B cell (primary cell): ENCODE data around the gene TP63. TPM values are rescaled to one million over a fixed set of nuclear protein-coding genes. Genes with fewer than 3 reads are reported as not detected.

Experiments used
- ATAC-seq: fragments of 200-7000 bp; cut with Tn5 transposase; one replicate; pipeline ENCODE4 v1.10.0; 2021; ENCODE audit warnings: low read depth, mild to moderate bottlenecking, moderate number of reproducible peaks, moderate library complexity
- CTCF ChIA-PET: fragments of 350-600 bp; sonication (Branson Sonifier 250); formaldehyde crosslinking; loops from one replicate; lab custom pipeline; 2021; ENCODE audit warnings: antibody characterized with exemption, inconsistent platforms; lab: Charles Lee
- POLR2A ChIA-PET: fragments of 350-600 bp; sonication (Branson Sonifier 250); formaldehyde crosslinking; loops from one replicate; lab custom pipeline; 2021; ENCODE audit warnings: antibody characterized with exemption; lab: Charles Lee
- DNase-seq: peaks from one replicate; pipeline ENCODE4 v3.0.0; 2013
- H2AFZ ChIP-seq: 2 replicates; pipeline ENCODE4 v1.6.1; 2012; ENCODE audit warnings: mild to moderate bottlenecking, low read depth, low read length; ENCODE audit not compliant: insufficient read depth, poor library complexity, severe bottlenecking
- H3K27ac ChIP-seq, 2 donors: 1 replicate in 1 of 2; 2 replicates in 1 of 2; pipeline ENCODE4 v1.5.1; 2012 to 2013; ENCODE audit warnings: low read length in 2 of 2, mild to moderate bottlenecking in 2 of 2, moderate library complexity in 1 of 2
- H3K27me3 ChIP-seq, 4 experiments: fragments of 200-600 bp in 1 of 4; sonication (generic) in 1 of 4; replicated peaks in 1 of 4; 1 replicate in 2 of 4; 2 replicates in 2 of 4; pipeline versions ENCODE4 v1.6.1 to v1.7.0; 2013 to 2016; ENCODE audit warnings: low read length in 3 of 4, mild to moderate bottlenecking in 2 of 4, mixed read lengths in 1 of 4, moderate library complexity in 1 of 4; ENCODE audit not compliant: insufficient read depth in 4 of 4, control insufficient read depth in 3 of 4; ENCODE audit errors: control extremely low read depth in 1 of 4
- H3K36me3 ChIP-seq, 2 experiments: replicated peaks in 1 of 2; 1 replicate in 1 of 2; 2 replicates in 1 of 2; pipeline versions ENCODE4 v1.6.1 to v1.7.1; 2013; ENCODE audit warnings: low read length in 1 of 2; ENCODE audit not compliant: insufficient read depth in 2 of 2, control insufficient read depth in 1 of 2; ENCODE audit errors: control extremely low read depth in 1 of 2, extremely low read depth in 1 of 2
- H3K4me1 ChIP-seq, 2 donors: fragments of 200-600 bp in 1 of 2; sonication (generic) in 1 of 2; 1 replicate in 1 of 2; 2 replicates in 1 of 2; pipeline versions ENCODE4 v1.5.1 to v1.6.1; 2013 to 2017; ENCODE audit warnings: low read length in 2 of 2; ENCODE audit not compliant: control insufficient read depth in 2 of 2, insufficient read depth in 2 of 2
- H3K4me2 ChIP-seq: replicated peaks from 2 replicates; pipeline ENCODE3; 2012; ENCODE audit warnings: mild to moderate bottlenecking, low read depth, low read length; ENCODE audit not compliant: poor library complexity, severe bottlenecking
- H3K4me3 ChIP-seq, 5 experiments: fragments of 200-600 bp in 1 of 5; sonication (generic) in 1 of 5; 1 replicate in 3 of 5; 2 replicates in 2 of 5; pipeline versions ENCODE4 v1.5.1 to v1.7.0; 2011 to 2016; ENCODE audit warnings: low read length in 4 of 5, mild to moderate bottlenecking in 4 of 5, low read depth in 2 of 5, control low read depth in 1 of 5, moderate library complexity in 1 of 5; ENCODE audit not compliant: insufficient read depth in 1 of 5; ENCODE audit errors: control extremely low read depth in 1 of 5, extremely low read depth in 1 of 5
- H3K79me2 ChIP-seq: fragments of 200-600 bp; sonication (generic); one replicate; pipeline ENCODE4 v1.6.0; 2016; ENCODE audit warnings: low read length; ENCODE audit not compliant: control insufficient read depth, insufficient read depth
- H3K9ac ChIP-seq: fragments of 200-600 bp; sonication (generic); 2 replicates; pipeline ENCODE4 v1.6.1; 2017; ENCODE audit warnings: mild to moderate bottlenecking, low read length, moderate library complexity
- H3K9me3 ChIP-seq, 3 donors: one replicate each; pipeline versions ENCODE4 v1.6.1 to v1.7.1; 2013; ENCODE audit warnings: low read length in 2 of 3; ENCODE audit not compliant: control insufficient read depth in 2 of 3, insufficient read depth in 1 of 3; ENCODE audit errors: control extremely low read depth in 1 of 3
- H4K20me1 ChIP-seq: 2 replicates; pipeline ENCODE4 v1.6.0; 2012; ENCODE audit warnings: mild to moderate bottlenecking, low read length; ENCODE audit not compliant: insufficient read depth, control insufficient read depth, poor library complexity, severe bottlenecking
- H3K27ac Mint-ChIP-seq: one replicate; pipeline ENCODE4 v1.8.0; 2021; ENCODE audit warnings: mixed read lengths
- H3K27me3 Mint-ChIP-seq: one replicate; pipeline ENCODE4 v1.8.0; 2021; ENCODE audit warnings: mixed read lengths
- H3K4me1 Mint-ChIP-seq: one replicate; pipeline ENCODE4 v1.8.0; 2021; ENCODE audit warnings: mixed read lengths
- H3K4me3 Mint-ChIP-seq: one replicate; pipeline ENCODE4 v1.8.0; 2021; ENCODE audit warnings: mixed read lengths
- H3K9me3 Mint-ChIP-seq: one replicate; pipeline ENCODE4 v1.8.0; 2022; ENCODE audit warnings: mixed read lengths; ENCODE audit not compliant: insufficient read depth
- EZH2 ChIP-seq: IDR thresholded peaks from 2 replicates; pipeline ENCODE4 v1.6.1; 2012; ENCODE audit warnings: borderline replicate concordance, low read depth, mild to moderate bottlenecking, moderate library complexity, low read length; ENCODE audit not compliant: insufficient read depth, poor library complexity, severe bottlenecking
- WGBS: methylation state at CpG from one replicate; pipeline ENCODE4 v1.1.5; 2013; ENCODE audit warnings: missing lambda C conversion rate; ENCODE audit not compliant: insufficient coverage; 5-methylcytosine and 5-hydroxymethylcytosine counted together
- intact Hi-C: fragments of 100-400 bp; cut with micrococcal nuclease; formaldehyde crosslinking; loops from one replicate; pipeline ENCODE4 v1.10.0; 2022
- polyA plus RNA-seq: library from polyadenylated mRNA; depleted of rRNA; stranded (reverse); fragments of >200 nt; gene quantifications from 2 replicates; pipeline ENCODE4 v1.2.3, GENCODE V29; 2012
- total RNA-seq, 2 donors: library from RNA; stranded (reverse); fragments of 120-200 nt in 1 of 2; gene quantifications; 1 replicate in 1 of 2; 2 replicates in 1 of 2; pipeline versions ENCODE4 v1.2.3 to v1.2.4, GENCODE V29; 2013 to 2022
- TF ChIP-seq, protein P1 (sequence below): fragments of 200-600 bp; IDR thresholded peaks from one replicate; pipeline ENCODE4 v1.8.0; 2022; ENCODE audit warnings: antibody characterized with exemption, mild to moderate bottlenecking

The TP63 gene
- total and polyA plus RNA-seq, 2 donors (not counting 1 experiment from before 2014, with no cell fraction given): 1.2 to 2.0 TPM

DNA sequence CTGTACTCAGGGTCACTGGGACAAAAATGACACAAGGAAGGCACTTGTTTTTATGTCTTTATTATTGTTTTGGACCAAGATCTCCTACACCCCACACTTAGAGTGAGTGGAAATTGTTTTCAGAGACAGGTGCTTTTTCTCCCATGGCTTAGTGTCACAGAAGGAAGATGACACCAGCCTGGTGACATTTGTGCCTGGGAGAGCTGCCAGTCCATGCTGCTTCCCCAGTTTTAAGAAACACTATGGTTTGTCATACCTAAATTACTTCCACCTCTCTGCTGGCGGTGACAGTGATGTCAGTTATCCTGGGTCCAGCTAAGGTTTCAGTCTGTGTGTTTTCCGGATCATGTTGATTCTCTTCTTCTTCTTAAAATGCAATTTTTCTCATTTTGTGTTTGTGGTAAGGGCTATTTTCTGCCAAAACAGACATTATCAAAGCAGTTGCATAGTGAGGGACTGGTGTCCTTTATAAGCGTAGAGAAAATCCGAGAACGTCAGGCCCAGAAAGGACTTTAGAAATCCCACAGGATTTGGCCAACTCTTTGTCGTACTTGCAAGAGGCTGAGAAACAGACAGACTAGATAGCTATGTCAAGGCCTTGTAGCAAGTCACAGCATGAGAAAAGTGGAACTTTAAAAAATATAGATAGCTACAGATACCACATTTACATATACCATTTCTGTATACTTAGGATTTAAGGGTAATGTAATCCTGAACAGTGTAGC is 149.5 kb downstream of the TP63 start:
- Mint-ChIP-seq H3K27me3 (no peaks in the 10 kb centered on the region), H3K9me3 (no peaks in the 10 kb centered on the region), H3K4me3 (no peak overlapping the region), H3K27ac (no peak overlapping the region), H3K4me1 (no peaks in the 10 kb centered on the region)
- 78% methylated on average over 3 of the region's 6 CpGs for WGBS
- ChIA-PET CTCF (no interaction called here), POLR2A (no interaction called here)
- H3K79me2 ChIP-seq: no peaks in the 10 kb centered on the region
- ATAC-seq (no peak), DNase-seq (no peak)
- H3K9me3 ChIP-seq: no peaks in the 10 kb centered on the region
- no peaks in the 10 kb centered on the region for H3K4me1 ChIP-seq
- intact Hi-C loops: no loop called here
- H3K4me3 ChIP-seq: no peak overlapping the region
- no peak overlapping the region for H2AFZ ChIP-seq
- H3K27ac ChIP-seq: no peak overlapping the region
- no peak for TF ChIP-seq EZH2
- TF ChIP-seq, protein P1, sequence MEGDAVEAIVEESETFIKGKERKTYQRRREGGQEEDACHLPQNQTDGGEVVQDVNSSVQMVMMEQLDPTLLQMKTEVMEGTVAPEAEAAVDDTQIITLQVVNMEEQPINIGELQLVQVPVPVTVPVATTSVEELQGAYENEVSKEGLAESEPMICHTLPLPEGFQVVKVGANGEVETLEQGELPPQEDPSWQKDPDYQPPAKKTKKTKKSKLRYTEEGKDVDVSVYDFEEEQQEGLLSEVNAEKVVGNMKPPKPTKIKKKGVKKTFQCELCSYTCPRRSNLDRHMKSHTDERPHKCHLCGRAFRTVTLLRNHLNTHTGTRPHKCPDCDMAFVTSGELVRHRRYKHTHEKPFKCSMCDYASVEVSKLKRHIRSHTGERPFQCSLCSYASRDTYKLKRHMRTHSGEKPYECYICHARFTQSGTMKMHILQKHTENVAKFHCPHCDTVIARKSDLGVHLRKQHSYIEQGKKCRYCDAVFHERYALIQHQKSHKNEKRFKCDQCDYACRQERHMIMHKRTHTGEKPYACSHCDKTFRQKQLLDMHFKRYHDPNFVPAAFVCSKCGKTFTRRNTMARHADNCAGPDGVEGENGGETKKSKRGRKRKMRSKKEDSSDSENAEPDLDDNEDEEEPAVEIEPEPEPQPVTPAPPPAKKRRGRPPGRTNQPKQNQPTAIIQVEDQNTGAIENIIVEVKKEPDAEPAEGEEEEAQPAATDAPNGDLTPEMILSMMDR: no peak
- H3K36me3 ChIP-seq: no peaks in the 10 kb centered on the region
- no peaks in the 10 kb centered on the region for H4K20me1 ChIP-seq
- H3K27me3 ChIP-seq: no peaks in the 10 kb centered on the region
- no peak overlapping the region for H3K4me2 ChIP-seq
- H3K9ac ChIP-seq: no peak overlapping the region

DNA sequence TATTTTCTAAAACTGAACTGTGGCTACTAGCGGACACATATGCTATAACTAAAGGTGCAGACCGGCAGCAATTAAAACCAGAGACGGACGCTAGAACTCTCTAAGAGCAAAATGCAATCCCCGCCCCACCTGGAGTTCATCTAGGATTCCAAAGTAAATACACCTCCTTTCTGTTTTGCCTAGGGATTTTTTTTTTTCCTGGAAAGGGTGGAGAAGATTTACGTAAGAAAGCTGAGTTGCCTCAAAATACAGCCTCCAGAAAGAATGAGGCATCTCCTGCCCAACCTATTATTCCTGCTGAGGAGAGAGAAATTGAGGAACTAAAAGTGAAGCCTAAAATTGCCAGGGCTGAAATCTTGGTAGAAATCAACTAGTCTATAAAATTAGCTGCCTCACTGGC is 150.2 kb downstream of the TP63 start:
- H3K27ac Mint-ChIP-seq: no peak overlapping the region
- CTCF ChIA-PET: no interaction called here
- Histone ChIP-seq H3K9me3 (no peaks in the 10 kb centered on the region), H3K36me3 (no peaks in the 10 kb centered on the region), H3K4me1 (no peaks in the 10 kb centered on the region), H3K27me3 (no peaks in the 10 kb centered on the region), H3K9ac (no peak overlapping the region), H2AFZ (no peak overlapping the region), H3K27ac (no peak overlapping the region), H4K20me1 (no peaks in the 10 kb centered on the region), H3K4me2 (no peak overlapping the region), H3K4me3 (no peak overlapping the region), H3K79me2 (no peaks in the 10 kb centered on the region)
- no peaks in the 10 kb centered on the region for H3K4me1 Mint-ChIP-seq
- ATAC-seq: no peak
- H3K4me3 Mint-ChIP-seq: no peak overlapping the region
- no peaks in the 10 kb centered on the region for H3K27me3 Mint-ChIP-seq
- no peaks in the 10 kb centered on the region for H3K9me3 Mint-ChIP-seq
- no peak for DNase-seq
- 100% methylated on average over 1 of the region's 6 CpGs for WGBS
- POLR2A ChIA-PET: no interaction called here
- TF ChIP-seq EZH2: no peak
- TF ChIP-seq, protein P1: no peak
- intact Hi-C loops: no loop called here
